Measurements from ENCODE around the gene LRP11. TPM values are rescaled to one million over a fixed set of nuclear protein-coding genes. Genes with fewer than 3 reads are reported as not detected.

The LRP11 gene
- total RNA-seq, 1 experiment from 2014 or later = 32.4 TPM

GRCh38 chr6:149890629-149891045, 26.5 kb upstream of the LRP11 start:
- no peak overlapping the region for H3K27ac ChIP-seq
- peaks cover 9% of the 10 kb centered on the region for H3K27me3 ChIP-seq
- no peaks in the 10 kb centered on the region for H3K4me1 ChIP-seq
- no peak for DNase-seq
- H3K36me3 ChIP-seq = no peaks in the 10 kb centered on the region
- no peaks in the 10 kb centered on the region for H3K9me3 ChIP-seq (replicated peaks)
- no peak overlapping the region for H3K4me3 ChIP-seq

DNA sequence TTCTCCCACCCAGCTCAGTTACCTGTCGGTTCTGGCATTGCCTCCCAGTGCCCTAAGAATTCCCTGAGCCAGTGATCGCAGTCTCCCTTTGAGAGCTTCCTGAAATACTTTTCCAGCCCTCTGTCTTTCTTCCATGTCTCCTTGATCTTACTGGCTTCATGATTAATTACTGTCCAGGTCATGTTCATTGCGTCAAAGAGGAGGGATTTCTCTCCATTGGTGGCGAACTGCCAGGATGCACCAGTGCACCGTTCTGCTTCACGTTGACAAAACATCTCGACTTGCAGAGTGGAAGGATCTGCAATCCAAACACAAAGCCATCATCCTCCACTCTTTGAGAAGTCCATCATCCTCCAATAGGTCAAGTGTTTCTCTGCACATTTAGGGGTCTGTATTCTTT, 25.2 kb upstream of the LRP11 start:
- H3K9me3 ChIP-seq (replicated peaks) = no peaks in the 10 kb centered on the region

GRCh38 chr6:149888659-149889058, 24.5 kb upstream of the LRP11 start:
- Histone ChIP-seq H3K4me1 (no peaks in the 10 kb centered on the region), H3K9me3 (replicated peaks) (no peaks in the 10 kb centered on the region), H3K36me3 (no peaks in the 10 kb centered on the region), H3K4me3 (no peak overlapping the region), H3K27me3 (peaks cover 9% of the 10 kb centered on the region), H3K27ac (no peak overlapping the region)
- no peak for DNase-seq

More for the DNA sequence above, 25.2 kb upstream of the LRP11 start:
- no peaks in the 10 kb centered on the region for H3K36me3 ChIP-seq
- DNase-seq = no peak
- H3K27me3 ChIP-seq = peaks cover 9% of the 10 kb centered on the region
- H3K27ac ChIP-seq = no peak overlapping the region
- no peak overlapping the region for H3K4me3 ChIP-seq
- H3K4me1 ChIP-seq = no peaks in the 10 kb centered on the region

DNA sequence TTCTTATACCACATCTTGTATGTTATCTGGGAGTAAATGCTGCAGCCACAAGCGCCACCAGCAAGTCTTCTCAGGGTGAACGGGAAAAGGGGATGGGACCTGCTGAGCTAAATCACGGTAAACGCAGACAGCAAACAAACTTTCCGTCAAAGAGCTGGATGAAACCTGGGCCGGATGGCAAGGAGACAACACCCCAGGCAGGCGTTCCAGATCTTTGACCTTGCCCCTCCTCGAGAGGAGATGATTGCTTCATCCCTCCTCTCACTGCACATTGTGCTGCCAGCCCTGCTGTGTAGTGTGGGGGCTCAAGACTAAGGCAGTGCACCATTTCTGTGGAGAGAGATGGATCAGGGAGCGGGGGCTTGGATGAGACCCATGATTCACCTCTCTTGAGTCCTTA, 23.9 kb upstream of the LRP11 start:
- Histone ChIP-seq H3K9me3 (replicated peaks) (no peaks in the 10 kb centered on the region), H3K27ac (no peak overlapping the region), H3K4me1 (no peaks in the 10 kb centered on the region), H3K36me3 (no peaks in the 10 kb centered on the region), H3K27me3 (peaks cover 9% of the 10 kb centered on the region), H3K4me3 (no peak overlapping the region)
- DNase-seq = no peak

GRCh38 chr6:149887343-149887742, 23.2 kb upstream of the LRP11 start:
- H3K4me1 ChIP-seq = no peaks in the 10 kb centered on the region
- no peak for DNase-seq
- no peaks in the 10 kb centered on the region for H3K36me3 ChIP-seq
- H3K27ac ChIP-seq = no peak overlapping the region
- no peaks in the 10 kb centered on the region for H3K9me3 ChIP-seq (replicated peaks)
- peaks cover 9% of the 10 kb centered on the region for H3K27me3 ChIP-seq
- no peak overlapping the region for H3K4me3 ChIP-seq

DNA sequence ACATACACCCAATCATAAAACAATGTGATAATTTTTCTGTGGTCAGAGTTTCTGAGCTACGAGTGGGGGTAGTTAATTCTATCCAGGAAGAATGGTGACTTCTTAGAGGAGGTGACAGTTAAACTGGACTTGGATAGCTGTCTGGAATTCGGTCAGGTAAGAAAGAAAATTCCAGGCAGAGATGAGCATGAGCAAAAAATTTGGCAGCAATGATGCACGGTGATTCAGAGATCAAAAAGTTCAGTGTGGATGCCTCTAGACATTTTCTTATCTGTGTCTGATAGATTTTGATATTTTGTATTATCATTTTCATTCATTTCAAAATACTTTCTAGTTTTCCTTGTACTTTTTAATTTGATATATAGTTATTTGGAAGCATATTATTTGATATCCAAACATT, 21.7 kb upstream of the LRP11 start:
- H3K27me3 ChIP-seq = peaks cover 9% of the 10 kb centered on the region

DNA sequence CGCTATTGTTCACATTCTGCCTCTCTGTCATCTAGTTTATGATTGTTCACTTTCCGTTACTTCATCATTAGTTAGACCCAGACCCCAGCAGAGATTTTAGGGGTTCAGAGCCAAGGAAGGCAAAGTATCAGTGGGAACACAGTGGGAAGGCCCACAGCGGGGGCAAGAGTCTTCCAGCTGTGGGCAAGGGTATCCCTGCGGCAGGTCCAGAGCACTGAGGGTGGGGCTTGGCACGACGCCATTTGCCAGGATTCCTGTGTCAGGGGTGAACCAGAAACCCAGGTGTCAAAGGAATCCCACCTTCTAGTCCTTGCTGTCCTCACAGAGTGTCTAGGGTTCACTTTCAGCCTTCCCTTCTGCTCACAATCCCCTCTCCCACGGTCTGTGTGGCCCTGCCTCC, 20.5 kb upstream of the LRP11 start:
- Histone ChIP-seq H3K27ac (no peak overlapping the region), H3K4me3 (no peak overlapping the region), H3K36me3 (no peaks in the 10 kb centered on the region), H3K9me3 (replicated peaks) (no peaks in the 10 kb centered on the region), H3K4me1 (no peaks in the 10 kb centered on the region), H3K27me3 (peaks cover 9% of the 10 kb centered on the region)
- DNase-seq = no peak

More for the DNA sequence above, 21.7 kb upstream of the LRP11 start:
- no peak for DNase-seq
- Histone ChIP-seq H3K4me1 (no peaks in the 10 kb centered on the region), H3K9me3 (replicated peaks) (no peaks in the 10 kb centered on the region), H3K27ac (no peak overlapping the region), H3K36me3 (no peaks in the 10 kb centered on the region), H3K4me3 (no peak overlapping the region)

GRCh38 chr6:149884215-149884614, 20.1 kb upstream of the LRP11 start:
- Histone ChIP-seq H3K9me3 (replicated peaks) (no peaks in the 10 kb centered on the region), H3K27ac (no peak overlapping the region), H3K27me3 (peaks cover 9% of the 10 kb centered on the region), H3K4me3 (no peak overlapping the region), H3K36me3 (no peaks in the 10 kb centered on the region), H3K4me1 (no peaks in the 10 kb centered on the region)
- DNase-seq = no peak

DNA sequence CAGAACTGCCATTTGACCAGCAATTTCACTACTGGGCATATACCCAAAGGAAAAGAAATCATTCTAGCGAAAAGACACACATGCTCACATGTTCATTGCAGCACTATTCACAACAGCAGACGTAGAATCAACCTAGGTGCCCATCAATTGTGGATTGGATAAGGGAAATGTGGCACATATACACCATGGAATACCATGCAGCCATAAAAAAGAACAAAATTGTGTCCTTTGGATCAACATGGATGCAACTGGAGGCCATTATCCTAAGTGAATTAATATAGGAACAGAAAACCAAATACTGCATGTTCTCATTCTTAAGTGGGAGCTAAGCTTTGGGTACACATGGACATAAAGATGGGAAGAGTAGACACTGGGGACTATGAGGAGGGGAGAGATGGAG, 17.7 kb upstream of the LRP11 start:
- Histone ChIP-seq H3K4me1 (no peaks in the 10 kb centered on the region), H3K36me3 (no peaks in the 10 kb centered on the region), H3K9me3 (replicated peaks) (no peaks in the 10 kb centered on the region), H3K4me3 (no peak overlapping the region), H3K27me3 (peaks cover 3% of the 10 kb centered on the region; the same call in 1 of the 2 replicates), H3K27ac (no peak overlapping the region)
- DNase-seq = no peak

GRCh38 chr6:149881066-149881766, 17.1 kb upstream of the LRP11 start:
- no peak for DNase-seq

GRCh38 chr6:149877659-149878058, 13.5 kb upstream of the LRP11 start:
- no peak overlapping the region for H3K4me3 ChIP-seq
- DNase-seq = no peak

More at GRCh38 chr6:149881066-149881766, 17.1 kb upstream of the LRP11 start:
- Histone ChIP-seq H3K9me3 (replicated peaks) (no peaks in the 10 kb centered on the region), H3K36me3 (no peaks in the 10 kb centered on the region), H3K4me3 (no peak overlapping the region), H3K27me3 (peaks cover 3% of the 10 kb centered on the region; the same call in 1 of the 2 replicates), H3K27ac (no peak overlapping the region), H3K4me1 (no peaks in the 10 kb centered on the region)

GRCh38 chr6:149876241-149876933, 12.2 kb upstream of the LRP11 start:
- no peaks in the 10 kb centered on the region; the same call in 1 of the 2 replicates for H3K36me3 ChIP-seq
- H3K4me3 ChIP-seq = no peak overlapping the region
- no peaks in the 10 kb centered on the region; the same call in 1 of the 2 replicates for H3K9me3 ChIP-seq (replicated peaks)
- H3K27me3 ChIP-seq = peaks cover 3% of the 10 kb centered on the region; the same call in 1 of the 2 replicates
- no peak for DNase-seq
- no peak overlapping the region for H3K27ac ChIP-seq
- H3K4me1 ChIP-seq = no peaks in the 10 kb centered on the region

More at GRCh38 chr6:149877659-149878058, 13.5 kb upstream of the LRP11 start:
- peaks cover 3% of the 10 kb centered on the region; the same call in 1 of the 2 replicates for H3K27me3 ChIP-seq
- no peaks in the 10 kb centered on the region for H3K4me1 ChIP-seq
- no peaks in the 10 kb centered on the region for H3K9me3 ChIP-seq (replicated peaks)
- no peaks in the 10 kb centered on the region for H3K36me3 ChIP-seq
- H3K27ac ChIP-seq = no peak overlapping the region

GRCh38 chr6:149872233-149872632, 8.1 kb upstream of the LRP11 start:
- no peak for DNase-seq
- no peak overlapping the region for H3K4me3 ChIP-seq
- H3K27me3 ChIP-seq = peaks cover under 1% of the 10 kb centered on the region; the same call in 1 of the 2 replicates

DNA sequence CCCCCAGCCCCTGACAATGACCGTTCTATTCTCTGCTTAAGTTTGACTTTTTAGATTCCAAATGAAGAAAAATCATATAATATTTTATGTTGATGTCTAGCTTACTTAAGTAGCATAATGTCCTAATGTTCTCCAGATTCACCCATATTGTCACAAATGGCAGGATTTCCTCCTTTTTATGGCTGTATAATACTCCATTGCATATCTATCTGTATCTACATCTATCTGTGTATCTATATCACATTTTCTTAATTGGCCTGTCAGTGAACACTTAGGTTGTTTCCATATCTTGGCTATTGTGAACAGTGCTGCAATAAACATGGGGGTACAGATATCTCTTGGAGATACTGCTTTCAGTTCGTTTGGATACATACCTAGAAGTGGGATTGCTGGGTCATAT, 7.0 kb upstream of the LRP11 start:
- Histone ChIP-seq H3K27ac (no peak overlapping the region), H3K4me1 (no peaks in the 10 kb centered on the region), H3K4me3 (no peak overlapping the region), H3K27me3 (no peaks in the 10 kb centered on the region; the same call in 1 of the 2 replicates), H3K36me3 (no peaks in the 10 kb centered on the region; the same call in 1 of the 2 replicates), H3K9me3 (replicated peaks) (peaks cover 3% of the 10 kb centered on the region; the same call in 1 of the 2 replicates)
- no peak for DNase-seq

More at GRCh38 chr6:149872233-149872632, 8.1 kb upstream of the LRP11 start:
- Histone ChIP-seq H3K27ac (no peak overlapping the region), H3K36me3 (no peaks in the 10 kb centered on the region; the same call in 1 of the 2 replicates), H3K9me3 (replicated peaks) (peaks cover 3% of the 10 kb centered on the region; the same call in 1 of the 2 replicates), H3K4me1 (no peaks in the 10 kb centered on the region)

- no peak overlapping the region for H3K27ac ChIP-seq
- H3K36me3 ChIP-seq = no peaks in the 10 kb centered on the region; the same call in 1 of the 2 replicates
- no peak for DNase-seq
- H3K9me3 ChIP-seq (replicated peaks) = peaks cover 3% of the 10 kb centered on the region; the same call in 1 of the 2 replicates
- no peaks in the 10 kb centered on the region; the same call in 1 of the 2 replicates for H3K4me1 ChIP-seq
- no peak overlapping the region for H3K4me3 ChIP-seq
- H3K27me3 ChIP-seq = no peaks in the 10 kb centered on the region
These were observed 5.2 kb upstream of the LRP11 start for GRCh38 chr6:149869275-149869892.
